C4-2B (cell line): ENCODE results near the gene SOWAHC.

ENCODE experiments used
- CTCF ChIP-seq: fragments of 450-650 bp; conservative IDR thresholded peaks from 2 replicates; pipeline ENCODE4 v1.5.1; 2017; ENCODE audit warnings: mild to moderate bottlenecking
- ZFX ChIP-seq: fragments of 450-650 bp; IDR thresholded peaks from 2 replicates; pipeline ENCODE4 v1.6.1; 2017

GRCh38 chr2:109647636-109648035 is 33.5 kb downstream of the SOWAHC start:
- TF ChIP-seq CTCF, result no peak
- TF ChIP-seq ZFX, result no peak
